HCT116 (cell line): ENCODE results near the gene TPO. TPM values are rescaled to one million over a fixed set of nuclear protein-coding genes. Genes with fewer than 3 reads are reported as not detected.

Experiments
- ATAC-seq: fragments of 200-7000 bp; cut with Tn5 transposase; 2 replicates; pipeline ENCODE4 v1.9.1; 2020; ENCODE audit warnings: mild to moderate bottlenecking, moderate library complexity
- BruUV-seq: library from RNA; stranded (reverse); fragments of 400-500 nt; replicated peaks from 2 replicates; lab custom pipeline; 2021; lab: Mats Ljungman, UMichigan
- CTCF ChIA-PET: fragments of 300-600 bp; sonication (Branson Sonifier 250); formaldehyde crosslinking; loops from one replicate; lab custom pipeline; 2021; ENCODE audit warnings: antibody characterized with exemption; lab: Charles Lee
- POLR2A ChIA-PET: fragments of 300-600, 350-600 bp; sonication (Branson Sonifier 250); formaldehyde crosslinking; loops from one replicate; lab custom pipeline; 2021; ENCODE audit warnings: antibody characterized with exemption; lab: Charles Lee
- RAD21 ChIA-PET, 2 experiments: fragments of 300-600 bp; sonication (Branson Sonifier 250); formaldehyde crosslinking; loops; one replicate each; lab custom pipeline; 2023; ENCODE audit warnings: low total read pairs in 2 of 2; ENCODE audit not compliant: uncharacterized antibody in 2 of 2, unreplicated experiment in 2 of 2, low non-redundant PET in 1 of 2; lab: Charles Lee
- DNase-seq: peaks from one replicate; pipeline ENCODE4 v3.0.0-alpha.2; 2010; ENCODE audit warnings: low read depth, low spot score
- H2AFZ ChIP-seq: fragments of 200-600 bp; shearing (Covaris generic), sonication (generic); 2 replicates; pipeline ENCODE4 v1.6.1; 2017; ENCODE audit warnings: low read depth, mixed run types, mixed read lengths, antibody characterized with exemption, low read length; ENCODE audit not compliant: poor library complexity, severe bottlenecking
- H3K27ac ChIP-seq: 2 replicates; pipeline ENCODE4 v1.5.1; 2012; ENCODE audit warnings: low read depth, low read length
- H3K27me3 ChIP-seq: fragments of 200-600 bp; sonication (generic); 2 replicates; pipeline ENCODE4 v1.6.1; 2016; ENCODE audit warnings: mixed run types, low read length, mixed read lengths; ENCODE audit not compliant: insufficient read depth
- H3K36me3 ChIP-seq, 2 experiments: fragments of 200-500 bp in 1 of 2; fragments of 200-600 bp in 1 of 2; sonication (Bioruptor generic) in 1 of 2; sonication (generic) in 1 of 2; 2 replicates each; pipeline versions ENCODE4 v1.5.1 to v1.6.1; 2014 to 2016; ENCODE audit warnings: low read length in 2 of 2, inconsistent platforms in 1 of 2, mixed read lengths in 1 of 2, mixed run types in 1 of 2; ENCODE audit not compliant: insufficient read depth in 2 of 2, control insufficient read depth in 1 of 2
- H3K4me1 ChIP-seq, 2 experiments: fragments of 200-600 bp in 1 of 2; sonication (generic) in 1 of 2; 2 replicates each; pipeline versions ENCODE4 v1.5.1 to v1.6.1; 2012 to 2017; ENCODE audit warnings: low read length in 2 of 2, inconsistent platforms in 1 of 2, mild to moderate bottlenecking in 1 of 2, mixed read lengths in 1 of 2, mixed run types in 1 of 2, moderate library complexity in 1 of 2; ENCODE audit not compliant: insufficient read depth in 2 of 2, control insufficient read depth in 1 of 2
- H3K4me2 ChIP-seq: fragments of 200-600 bp; sonication (generic); 2 replicates; pipeline ENCODE4 v1.6.1; 2017; ENCODE audit warnings: mixed run types, low read length, mixed read lengths
- H3K4me3 ChIP-seq, 2 experiments: fragments of 200-600 bp in 1 of 2; sonication (generic) in 1 of 2; replicated peaks in 1 of 2; 2 replicates each; pipeline ENCODE4 v1.5.1; 2011 to 2016; ENCODE audit warnings: low read length in 2 of 2, control low read depth in 1 of 2, low read depth in 1 of 2, mild to moderate bottlenecking in 1 of 2, mixed read lengths in 1 of 2, mixed run types in 1 of 2
- H3K79me2 ChIP-seq: fragments of 200-600 bp; sonication (generic); 2 replicates; pipeline ENCODE4 v1.6.1; 2017; ENCODE audit warnings: mild to moderate bottlenecking, mixed run types, low read length, moderate library complexity, mixed read lengths; ENCODE audit not compliant: insufficient read depth
- H3K9ac ChIP-seq: fragments of 200-600 bp; sonication (generic); 2 replicates; pipeline ENCODE4 v1.6.1; 2016; ENCODE audit warnings: low read length, mixed read lengths
- H3K9me2 ChIP-seq: fragments of 200-600 bp; sonication (generic), shearing (Covaris generic); 2 replicates; pipeline ENCODE4 v1.6.1; 2017; ENCODE audit warnings: mixed run types, mild to moderate bottlenecking, moderate library complexity; ENCODE audit not compliant: insufficient read depth
- H3K9me3 ChIP-seq, 2 experiments: fragments of 200-500 bp in 1 of 2; fragments of 200-600 bp in 1 of 2; sonication (Bioruptor generic) in 1 of 2; sonication (generic) in 1 of 2; 2 replicates each; pipeline ENCODE4 v1.6.1; 2014 to 2017; ENCODE audit warnings: low read length in 2 of 2, mixed read lengths in 2 of 2, inconsistent platforms in 1 of 2, low read depth in 1 of 2, mild to moderate bottlenecking in 1 of 2, mixed run types in 1 of 2, moderate library complexity in 1 of 2; ENCODE audit not compliant: control insufficient read depth in 1 of 2, insufficient read depth in 1 of 2
- H4K20me1 ChIP-seq: fragments of 200-600 bp; sonication (generic), shearing (Covaris generic); 2 replicates; pipeline ENCODE4 v1.6.1; 2017; ENCODE audit warnings: mixed run types, mild to moderate bottlenecking, moderate library complexity; ENCODE audit not compliant: insufficient read depth
- ATF3 ChIP-seq: IDR thresholded peaks from 2 replicates; pipeline ENCODE4 v1.6.1; 2012
- CBX3 ChIP-seq: IDR thresholded peaks from 2 replicates; pipeline ENCODE4 v1.6.1; 2012; ENCODE audit warnings: low read depth
- CEBPB ChIP-seq: IDR thresholded peaks from 2 replicates; pipeline ENCODE4 v1.6.1; 2012; ENCODE audit warnings: low read depth
- EGR1 ChIP-seq: IDR thresholded peaks from 2 replicates; pipeline ENCODE4 v1.6.1; 2012; ENCODE audit warnings: low read depth
- ELF1 ChIP-seq: IDR thresholded peaks from 2 replicates; pipeline ENCODE4 v1.6.1; 2012; ENCODE audit warnings: low read depth, borderline replicate concordance
- EZH2phosphoT487 ChIP-seq: fragments of 200-600 bp; IDR thresholded peaks from 2 replicates; pipeline ENCODE4 v1.6.1; 2018; ENCODE audit warnings: antibody characterized with exemption, borderline replicate concordance
- FOSL1 ChIP-seq: IDR thresholded peaks from 2 replicates; pipeline ENCODE4 v1.6.1; 2012; ENCODE audit warnings: low read depth
- JUND ChIP-seq: IDR thresholded peaks from 2 replicates; pipeline ENCODE4 v1.6.1; 2012
- MAX ChIP-seq: IDR thresholded peaks from 2 replicates; pipeline ENCODE4 v1.6.1; 2012
- POLR2A ChIP-seq: IDR thresholded peaks from 2 replicates; pipeline ENCODE4 v1.7.0; 2011; ENCODE audit warnings: borderline replicate concordance; ENCODE audit not compliant: insufficient read depth, insufficient read length; ENCODE audit errors: extremely low read depth
- POLR2AphosphoS5 ChIP-seq: IDR thresholded peaks from 2 replicates; pipeline ENCODE4 v1.6.1; 2011; ENCODE audit warnings: mild to moderate bottlenecking, low read depth, low read length, moderate library complexity
- RAD21 ChIP-seq: IDR thresholded peaks from 2 replicates; pipeline ENCODE4 v1.6.1; 2012; ENCODE audit warnings: low read depth, mild to moderate bottlenecking
- REST ChIP-seq: IDR thresholded peaks from 2 replicates; pipeline ENCODE4 v1.6.1; 2012; ENCODE audit warnings: low read depth
- SIN3A ChIP-seq: IDR thresholded peaks from 2 replicates; pipeline ENCODE4 v1.6.1; 2012; ENCODE audit warnings: low read depth
- SP1 ChIP-seq: IDR thresholded peaks from 2 replicates; pipeline ENCODE4 v1.6.1; 2012; ENCODE audit warnings: low read depth
- TCF7L2 ChIP-seq: IDR thresholded peaks from 2 replicates; pipeline ENCODE4 v1.7.0; 2011; ENCODE audit warnings: borderline replicate concordance, inconsistent platforms; ENCODE audit not compliant: insufficient read depth, insufficient read length; ENCODE audit errors: extremely low read depth
- ZBTB33 ChIP-seq: IDR thresholded peaks from 2 replicates; pipeline ENCODE4 v1.6.1; 2011; ENCODE audit warnings: mild to moderate bottlenecking, low read length, moderate library complexity; ENCODE audit not compliant: insufficient replicate concordance; ENCODE audit errors: extremely low read depth
- ZFX ChIP-seq: fragments of 450-650 bp; IDR thresholded peaks from 2 replicates; pipeline ENCODE4 v1.6.1; 2017
- ZNF274 ChIP-seq: fragments of 200-500 bp; sonication (Bioruptor generic); IDR thresholded peaks from 2 replicates; pipeline ENCODE4 v1.6.1; 2014; ENCODE audit warnings: mild to moderate bottlenecking, low read depth, low read length, inconsistent platforms
- intact Hi-C: fragments of 100-400 bp; cut with micrococcal nuclease; formaldehyde crosslinking; loops from 2 replicates; pipeline ENCODE4 v1.10.0; 2022
- total RNA-seq: library from RNA; stranded (reverse); gene quantifications from one replicate; pipeline ENCODE4 v1.2.1, GENCODE V29; 2021; ENCODE audit not compliant: unreplicated experiment

TPO gene
- total RNA-seq, 1 experiment from 2014 or later = not detected

GRCh38 chr2:1482253-1482675, 69.0 kb downstream of the TPO start (continued):
- no peak for TF ChIP-seq ZBTB33
- TF ChIP-seq ATF3 = no peak
- no peak for TF ChIP-seq ELF1
- no peak for TF ChIP-seq POLR2AphosphoS5
- TF ChIP-seq CEBPB = no peak

- H2AFZ ChIP-seq = no peak overlapping the region
- H4K20me1 ChIP-seq = no peaks in the 10 kb centered on the region
- ChIA-PET CTCF (no interaction called here), POLR2A (no interaction called here), RAD21 (no interaction called here)
- DNase-seq (no peak), ATAC-seq (no peak)
- no peaks in the 10 kb centered on the region for H3K4me1 ChIP-seq
- intact Hi-C loops = no loop called here
- H3K27ac ChIP-seq = no peak overlapping the region
- H3K27me3 ChIP-seq = no peaks in the 10 kb centered on the region
- no peaks in the 10 kb centered on the region for H3K9me2 ChIP-seq
- no peaks in the 10 kb centered on the region for H3K36me3 ChIP-seq
- BruUV-seq = no TSS peak
- no peaks in the 10 kb centered on the region for H3K9me3 ChIP-seq
- H3K9ac ChIP-seq = no peak overlapping the region
- H3K4me3 ChIP-seq = no peak overlapping the region
- H3K79me2 ChIP-seq = no peaks in the 10 kb centered on the region
- no peak overlapping the region for H3K4me2 ChIP-seq
- TF ChIP-seq ZBTB33 = no peak
- TF ChIP-seq POLR2A = no peak
- TF ChIP-seq REST = no peak
- TF ChIP-seq ATF3 = no peak
- no peak for TF ChIP-seq ZNF274
- no peak for TF ChIP-seq FOSL1
- TF ChIP-seq JUND = no peak
- no peak for TF ChIP-seq TCF7L2
- no peak for TF ChIP-seq SIN3A
- no peak for TF ChIP-seq RAD21
- TF ChIP-seq CBX3 = no peak
- no peak for TF ChIP-seq ZFX
- no peak for TF ChIP-seq EZH2phosphoT487
- no peak for TF ChIP-seq EGR1
- no peak for TF ChIP-seq SP1
- TF ChIP-seq ELF1 = no peak
- no peak for TF ChIP-seq MAX
Observed at GRCh38 chr2:1482981-1483380, 69.7 kb downstream of the TPO start.
